ENCODE data around the gene RBM20.

GRCh38 chr10:110817614-110818013 is 173.5 kb downstream of the RBM20 start:
- TF ChIP-seq CTCF (conservative IDR thresholded peaks at IDR 0.05; ENCODE audit: low read depth in 2 of 2), result no peak
- TF ChIP-seq EZH2phosphoT487 (IDR thresholded peaks at IDR 0.05; ENCODE audit: unreplicated experiment), result no peak
- no peak for TF ChIP-seq STAT1 (IDR thresholded peaks at IDR 0.05; ENCODE audit: unreplicated experiment)
- TF ChIP-seq POLR2AphosphoS5 (IDR thresholded peaks at IDR 0.05; ENCODE audit: low read depth), result no peak
- TF ChIP-seq ZNF462 (CRISPR knock-in tag; IDR thresholded peaks at IDR 0.05), result no peak
- no peak for TF ChIP-seq ZNF114 (CRISPR knock-in tag; IDR thresholded peaks at IDR 0.05)
- TF ChIP-seq REST (IDR thresholded peaks at IDR 0.05; ENCODE audit: unreplicated experiment), result no peak
- TF ChIP-seq EZH2 (IDR thresholded peaks at IDR 0.05; ENCODE audit: low read depth, unreplicated experiment), result no peak
- TF ChIP-seq CREB1 (CRISPR knock-in tag; IDR thresholded peaks at IDR 0.05; ENCODE audit: low read depth), result no peak
- no peak for TF ChIP-seq JUNB (IDR thresholded peaks at IDR 0.05; ENCODE audit: unreplicated experiment)
- TF ChIP-seq ETS1 (IDR thresholded peaks at IDR 0.05), result no peak
- TF ChIP-seq ZNF331 (CRISPR knock-in tag; IDR thresholded peaks at IDR 0.05; ENCODE audit: low read depth), result no peak

Measured in GM23338 (cell line).